ENCODE measurements around the gene CNTNAP5.

DNA sequence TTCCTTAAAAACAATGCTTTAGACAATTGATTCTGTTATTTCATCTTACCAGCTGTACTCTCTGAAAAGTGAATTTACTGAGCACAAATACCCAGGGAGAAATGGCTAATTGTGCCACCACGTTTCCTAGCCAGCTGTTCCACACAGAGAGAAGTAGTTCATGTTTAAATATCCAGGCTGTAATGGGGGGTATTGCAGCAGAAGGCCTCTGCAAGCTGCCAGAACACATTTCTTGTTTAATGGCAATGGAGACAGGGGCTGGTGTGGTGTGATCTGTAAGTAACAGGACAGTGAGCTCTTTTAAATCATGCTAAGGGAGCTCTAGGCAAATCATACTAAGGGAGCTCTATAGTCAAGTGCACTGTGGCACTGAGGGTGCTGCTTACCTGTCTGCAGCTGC is 809.2 kb downstream of the CNTNAP5 start:
- TF ChIP-seq POLR2A (IDR thresholded peaks at IDR 0.05): no peak
- TF ChIP-seq, protein P1, sequence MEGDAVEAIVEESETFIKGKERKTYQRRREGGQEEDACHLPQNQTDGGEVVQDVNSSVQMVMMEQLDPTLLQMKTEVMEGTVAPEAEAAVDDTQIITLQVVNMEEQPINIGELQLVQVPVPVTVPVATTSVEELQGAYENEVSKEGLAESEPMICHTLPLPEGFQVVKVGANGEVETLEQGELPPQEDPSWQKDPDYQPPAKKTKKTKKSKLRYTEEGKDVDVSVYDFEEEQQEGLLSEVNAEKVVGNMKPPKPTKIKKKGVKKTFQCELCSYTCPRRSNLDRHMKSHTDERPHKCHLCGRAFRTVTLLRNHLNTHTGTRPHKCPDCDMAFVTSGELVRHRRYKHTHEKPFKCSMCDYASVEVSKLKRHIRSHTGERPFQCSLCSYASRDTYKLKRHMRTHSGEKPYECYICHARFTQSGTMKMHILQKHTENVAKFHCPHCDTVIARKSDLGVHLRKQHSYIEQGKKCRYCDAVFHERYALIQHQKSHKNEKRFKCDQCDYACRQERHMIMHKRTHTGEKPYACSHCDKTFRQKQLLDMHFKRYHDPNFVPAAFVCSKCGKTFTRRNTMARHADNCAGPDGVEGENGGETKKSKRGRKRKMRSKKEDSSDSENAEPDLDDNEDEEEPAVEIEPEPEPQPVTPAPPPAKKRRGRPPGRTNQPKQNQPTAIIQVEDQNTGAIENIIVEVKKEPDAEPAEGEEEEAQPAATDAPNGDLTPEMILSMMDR (IDR thresholded peaks at IDR 0.05): no peak
